Liver (tissue), 3 donors: ENCODE data around the gene RAB5IF.

Experiments used
- EGR1 ChIP-seq, 2 donors: IDR thresholded peaks; 2 replicates each; pipeline ENCODE4 v1.6.1; 2016 to 2018; ENCODE audit warnings: antibody characterized with exemption in 2 of 2, low read depth in 2 of 2
- JUND ChIP-seq, 2 donors: IDR thresholded peaks; 2 replicates each; pipeline ENCODE4 v1.6.1; 2016; ENCODE audit warnings: antibody characterized with exemption in 2 of 2
- MAX ChIP-seq: IDR thresholded peaks from 2 replicates; pipeline ENCODE4 v1.6.1; 2016; ENCODE audit warnings: antibody characterized with exemption
- RXRA ChIP-seq, 2 donors: IDR thresholded peaks; 2 replicates each; pipeline ENCODE4 v1.6.1; 2017 to 2018; ENCODE audit warnings: antibody characterized with exemption in 2 of 2, mild to moderate bottlenecking in 1 of 2
- TF ChIP-seq, protein P1 (sequence below): fragments of 150-350 bp; IDR thresholded peaks from 2 replicates; pipeline ENCODE4 v1.5.1; 2017; ENCODE audit warnings: improper control_type of control experiment, low read depth, low read length; ENCODE audit not compliant: missing input control
- TF ChIP-seq, protein P2 (sequence below): IDR thresholded peaks from 2 replicates; pipeline ENCODE4 v1.6.1; 2016; ENCODE audit warnings: antibody characterized with exemption, mild to moderate bottlenecking
- donor health status: healthy.
- donor health status: healthy.

- TF ChIP-seq, protein P1, sequence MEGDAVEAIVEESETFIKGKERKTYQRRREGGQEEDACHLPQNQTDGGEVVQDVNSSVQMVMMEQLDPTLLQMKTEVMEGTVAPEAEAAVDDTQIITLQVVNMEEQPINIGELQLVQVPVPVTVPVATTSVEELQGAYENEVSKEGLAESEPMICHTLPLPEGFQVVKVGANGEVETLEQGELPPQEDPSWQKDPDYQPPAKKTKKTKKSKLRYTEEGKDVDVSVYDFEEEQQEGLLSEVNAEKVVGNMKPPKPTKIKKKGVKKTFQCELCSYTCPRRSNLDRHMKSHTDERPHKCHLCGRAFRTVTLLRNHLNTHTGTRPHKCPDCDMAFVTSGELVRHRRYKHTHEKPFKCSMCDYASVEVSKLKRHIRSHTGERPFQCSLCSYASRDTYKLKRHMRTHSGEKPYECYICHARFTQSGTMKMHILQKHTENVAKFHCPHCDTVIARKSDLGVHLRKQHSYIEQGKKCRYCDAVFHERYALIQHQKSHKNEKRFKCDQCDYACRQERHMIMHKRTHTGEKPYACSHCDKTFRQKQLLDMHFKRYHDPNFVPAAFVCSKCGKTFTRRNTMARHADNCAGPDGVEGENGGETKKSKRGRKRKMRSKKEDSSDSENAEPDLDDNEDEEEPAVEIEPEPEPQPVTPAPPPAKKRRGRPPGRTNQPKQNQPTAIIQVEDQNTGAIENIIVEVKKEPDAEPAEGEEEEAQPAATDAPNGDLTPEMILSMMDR = no peak
- no peak for TF ChIP-seq JUND (IDR thresholded peaks at IDR 0.05)
- no peak for TF ChIP-seq EGR1 (IDR thresholded peaks at IDR 0.05; ENCODE audit: low read depth in 2 of 2)
- TF ChIP-seq, protein P2, sequence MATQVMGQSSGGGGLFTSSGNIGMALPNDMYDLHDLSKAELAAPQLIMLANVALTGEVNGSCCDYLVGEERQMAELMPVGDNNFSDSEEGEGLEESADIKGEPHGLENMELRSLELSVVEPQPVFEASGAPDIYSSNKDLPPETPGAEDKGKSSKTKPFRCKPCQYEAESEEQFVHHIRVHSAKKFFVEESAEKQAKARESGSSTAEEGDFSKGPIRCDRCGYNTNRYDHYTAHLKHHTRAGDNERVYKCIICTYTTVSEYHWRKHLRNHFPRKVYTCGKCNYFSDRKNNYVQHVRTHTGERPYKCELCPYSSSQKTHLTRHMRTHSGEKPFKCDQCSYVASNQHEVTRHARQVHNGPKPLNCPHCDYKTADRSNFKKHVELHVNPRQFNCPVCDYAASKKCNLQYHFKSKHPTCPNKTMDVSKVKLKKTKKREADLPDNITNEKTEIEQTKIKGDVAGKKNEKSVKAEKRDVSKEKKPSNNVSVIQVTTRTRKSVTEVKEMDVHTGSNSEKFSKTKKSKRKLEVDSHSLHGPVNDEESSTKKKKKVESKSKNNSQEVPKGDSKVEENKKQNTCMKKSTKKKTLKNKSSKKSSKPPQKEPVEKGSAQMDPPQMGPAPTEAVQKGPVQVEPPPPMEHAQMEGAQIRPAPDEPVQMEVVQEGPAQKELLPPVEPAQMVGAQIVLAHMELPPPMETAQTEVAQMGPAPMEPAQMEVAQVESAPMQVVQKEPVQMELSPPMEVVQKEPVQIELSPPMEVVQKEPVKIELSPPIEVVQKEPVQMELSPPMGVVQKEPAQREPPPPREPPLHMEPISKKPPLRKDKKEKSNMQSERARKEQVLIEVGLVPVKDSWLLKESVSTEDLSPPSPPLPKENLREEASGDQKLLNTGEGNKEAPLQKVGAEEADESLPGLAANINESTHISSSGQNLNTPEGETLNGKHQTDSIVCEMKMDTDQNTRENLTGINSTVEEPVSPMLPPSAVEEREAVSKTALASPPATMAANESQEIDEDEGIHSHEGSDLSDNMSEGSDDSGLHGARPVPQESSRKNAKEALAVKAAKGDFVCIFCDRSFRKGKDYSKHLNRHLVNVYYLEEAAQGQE = no peak
- TF ChIP-seq RXRA (IDR thresholded peaks at IDR 0.05) = no peak
- no peak for TF ChIP-seq MAX
These were observed 18.1 kb upstream of the RAB5IF start for GRCh38 chr20:36587388-36588070.
